Parathyroid adenoma (tissue), 2 donors: ENCODE measurements around the gene CEND1.
"Not testable (repeated sequence)": the region's sequence is repeated elsewhere in the genome, so short reads cannot be mapped to it uniquely, and the experiment has no call there.

ENCODE experiments used
- H2AFZ ChIP-seq: fragments of 300-600 bp; sonication (generic); one replicate; pipeline ENCODE4 v1.7.0; 2017; ENCODE audit warnings: antibody characterized with exemption, mild to moderate bottlenecking
- H3K27ac ChIP-seq: fragments of 300-600 bp; sonication (generic); one replicate; pipeline ENCODE4 v1.7.0; 2017
- H3K27me3 ChIP-seq: fragments of 300-600 bp; sonication (generic); one replicate; pipeline ENCODE4 v1.7.0; 2017; ENCODE audit warnings: low read length; ENCODE audit not compliant: control insufficient read depth, insufficient read depth
- H3K36me3 ChIP-seq: fragments of 300-600 bp; sonication (generic); one replicate; pipeline ENCODE4 v1.7.0; 2017; ENCODE audit warnings: low read length; ENCODE audit not compliant: control insufficient read depth, insufficient read depth
- H3K4me1 ChIP-seq: fragments of 300-600 bp; sonication (generic); one replicate; pipeline ENCODE4 v1.7.0; 2017; ENCODE audit warnings: control low read depth
- H3K4me2 ChIP-seq: fragments of 300-600 bp; sonication (generic); one replicate; pipeline ENCODE4 v1.7.0; 2017; ENCODE audit warnings: low read length
- H3K4me3 ChIP-seq: fragments of 300-600 bp; sonication (generic); one replicate; pipeline ENCODE4 v1.7.0; 2017; ENCODE audit warnings: low read depth, low read length
- H3K79me2 ChIP-seq: fragments of 300-600 bp; sonication (generic); one replicate; pipeline ENCODE4 v1.7.0; 2017; ENCODE audit warnings: control low read depth
- H3K9ac ChIP-seq: fragments of 300-600 bp; sonication (generic); one replicate; pipeline ENCODE4 v1.7.0; 2017; ENCODE audit warnings: mild to moderate bottlenecking
- H3K9me3 ChIP-seq: fragments of 300-600 bp; sonication (generic); one replicate; pipeline ENCODE4 v1.7.0; 2017; ENCODE audit warnings: low read length; ENCODE audit not compliant: control insufficient read depth
- CTCF ChIP-seq: fragments of 300-600 bp; sonication (generic); IDR thresholded peaks from one replicate; pipeline ENCODE4 v1.7.0; 2017; ENCODE audit warnings: antibody characterized with exemption, mild to moderate bottlenecking
- donor health status: primary hyperparathyroidism.

Gene CEND1

DNA sequence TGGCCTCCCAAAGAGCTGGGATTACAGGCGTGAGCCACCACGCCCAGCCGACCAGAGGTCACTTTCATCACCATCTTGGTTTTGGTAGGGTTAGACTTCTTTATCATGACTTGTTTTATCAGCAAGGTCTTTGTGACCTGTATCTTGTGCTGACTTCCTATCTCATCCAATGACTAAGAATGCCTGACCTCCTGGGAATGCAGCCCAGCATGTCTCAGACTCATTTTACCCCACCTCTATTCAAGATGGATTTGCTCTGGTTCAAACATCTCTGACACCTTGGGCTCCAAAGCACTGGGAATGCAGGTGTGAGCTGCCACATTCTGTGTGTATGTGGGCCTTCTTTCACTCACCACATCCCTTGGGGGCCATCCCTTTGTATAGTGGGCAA, 47.7 kb downstream of the CEND1 start:
- Histone ChIP-seq H3K27me3 (no peaks in the 10 kb centered on the region), H3K9ac (no peak overlapping the region), H2AFZ (no peak overlapping the region), H3K4me2 (no peak overlapping the region), H3K4me1 (no peaks in the 10 kb centered on the region), H3K27ac (no peak overlapping the region), H3K79me2 (no peaks in the 10 kb centered on the region), H3K4me3 (no peak overlapping the region), H3K9me3 (no peaks in the 10 kb centered on the region), H3K36me3 (no peaks in the 10 kb centered on the region)
- TF ChIP-seq CTCF, result no peak

DNA sequence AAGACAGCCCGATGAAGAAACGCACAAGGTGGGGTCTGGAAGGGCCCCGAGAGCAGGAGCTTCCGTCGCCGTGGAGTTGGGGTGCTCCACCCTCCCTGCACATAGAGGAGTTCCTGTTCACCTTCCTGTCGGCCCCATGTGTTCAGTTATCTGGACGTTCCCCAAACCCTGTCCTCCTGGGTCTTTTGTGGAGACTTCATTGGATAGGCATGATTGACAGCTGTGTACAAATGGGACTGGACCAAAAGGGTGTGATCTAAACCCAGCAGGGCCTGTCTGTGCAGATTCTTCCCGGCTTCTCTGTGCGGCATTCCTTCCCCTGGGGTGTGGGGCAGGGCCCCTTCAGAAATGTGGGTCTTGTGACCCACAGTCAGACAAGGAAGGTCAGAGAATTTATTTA, 52.0 kb downstream of the CEND1 start:
- H3K4me3 ChIP-seq, H2AFZ ChIP-seq, H3K9ac ChIP-seq, H3K4me2 ChIP-seq, H3K4me1 ChIP-seq, H3K27ac ChIP-seq, H3K79me2 ChIP-seq, H3K27me3 ChIP-seq, H3K36me3 ChIP-seq, H3K9me3 ChIP-seq: not testable (repeated sequence)

DNA sequence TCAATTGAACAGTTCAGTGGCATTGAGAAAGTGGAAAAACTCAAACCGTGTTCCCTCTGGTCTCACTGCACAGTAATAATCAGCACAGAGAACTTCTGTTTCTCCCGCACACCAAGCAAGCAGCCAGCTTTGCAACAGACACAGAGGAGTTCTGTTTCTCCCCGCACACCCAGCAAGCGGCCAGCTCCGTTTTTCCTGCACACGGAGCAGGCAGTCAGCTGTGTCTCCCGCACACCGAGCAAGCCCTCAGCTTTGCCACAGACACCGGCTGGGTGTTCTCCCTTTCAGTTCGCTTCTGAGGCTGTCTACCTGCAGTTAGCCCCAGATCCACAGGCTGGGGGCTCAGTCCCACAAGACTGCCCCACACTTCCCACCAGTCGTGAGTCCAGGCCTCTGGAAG, 52.5 kb downstream of the CEND1 start:
- Histone ChIP-seq H3K9me3 (no peaks in the 10 kb centered on the region), H3K9ac (no peak overlapping the region), H3K79me2 (no peaks in the 10 kb centered on the region), H3K27ac (no peak overlapping the region), H2AFZ (no peak overlapping the region), H3K4me3 (no peak overlapping the region), H3K27me3 (no peaks in the 10 kb centered on the region), H3K4me2 (no peak overlapping the region), H3K4me1 (no peaks in the 10 kb centered on the region), H3K36me3 (no peaks in the 10 kb centered on the region)
- no peak for TF ChIP-seq CTCF
